Measurements from ENCODE around the gene ATP11A. TPM values are rescaled to one million over a fixed set of nuclear protein-coding genes. Genes with fewer than 3 reads are reported as not detected.

ATP11A gene
- total RNA-seq, 1 donor from 2014 or later, result 109 TPM

DNA sequence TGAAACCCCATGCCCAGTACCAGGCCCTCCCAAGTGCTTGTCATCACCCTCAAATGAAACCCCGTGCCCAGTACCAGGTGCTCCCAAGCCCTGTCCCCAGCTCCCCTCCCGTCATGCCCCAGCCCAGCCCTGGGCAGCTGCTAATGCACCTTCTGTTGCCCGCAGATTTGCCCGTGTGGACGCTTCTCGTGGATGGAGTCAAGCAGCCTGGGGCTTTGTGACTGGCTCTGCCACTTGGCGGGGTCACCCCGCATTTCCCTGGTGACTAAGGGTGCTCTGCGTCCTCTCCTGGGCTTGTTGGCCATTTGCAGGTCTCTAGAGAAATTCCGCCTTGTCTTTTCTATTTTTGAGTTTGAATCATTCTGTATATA lies 82.7 kb downstream of the ATP11A start:
- H3K36me3 Mint-ChIP-seq (ENCODE audit: insufficient read depth), result peaks cover 5% of the 10 kb centered on the region
- H3K27ac Mint-ChIP-seq, result no peak overlapping the region
- H3K4me1 Mint-ChIP-seq (ENCODE audit: low read depth), result peaks cover 24% of the 10 kb centered on the region

DNA sequence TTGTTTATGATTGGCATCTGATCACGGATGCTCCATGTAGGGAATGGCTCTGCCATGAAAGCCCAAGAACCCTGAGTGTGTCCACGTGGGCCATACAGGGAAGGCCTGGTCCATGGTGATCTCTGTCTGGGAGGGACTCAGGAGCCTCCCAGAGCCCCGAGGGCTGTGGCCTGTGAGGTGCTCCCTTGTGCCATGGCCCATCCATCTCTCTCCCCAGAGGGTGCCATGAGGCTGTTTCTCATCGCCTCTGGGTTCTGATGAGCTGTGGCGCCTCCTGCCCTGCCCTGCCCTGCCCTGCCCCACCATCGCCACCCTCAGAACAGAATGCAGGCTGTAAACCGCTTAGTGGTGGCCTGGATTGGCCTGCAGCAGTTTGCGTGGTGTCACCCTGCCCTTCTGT lies 83.1 kb downstream of the ATP11A start:
- H3K4me1 Mint-ChIP-seq (ENCODE audit: low read depth), result peaks cover 24% of the 10 kb centered on the region
- H3K36me3 Mint-ChIP-seq (ENCODE audit: insufficient read depth), result peaks cover 6% of the 10 kb centered on the region
- H3K9me3 Mint-ChIP-seq (ENCODE audit: low read depth), result no peaks in the 10 kb centered on the region
- no peak overlapping the region for H3K27ac Mint-ChIP-seq
- H3K4me3 Mint-ChIP-seq (ENCODE audit: low read depth), result no peak overlapping the region
- no peaks in the 10 kb centered on the region for H3K27me3 Mint-ChIP-seq
- DNase-seq (ENCODE audit: low spot score, unreplicated experiment), result no peak
- TF ChIP-seq, protein P1, sequence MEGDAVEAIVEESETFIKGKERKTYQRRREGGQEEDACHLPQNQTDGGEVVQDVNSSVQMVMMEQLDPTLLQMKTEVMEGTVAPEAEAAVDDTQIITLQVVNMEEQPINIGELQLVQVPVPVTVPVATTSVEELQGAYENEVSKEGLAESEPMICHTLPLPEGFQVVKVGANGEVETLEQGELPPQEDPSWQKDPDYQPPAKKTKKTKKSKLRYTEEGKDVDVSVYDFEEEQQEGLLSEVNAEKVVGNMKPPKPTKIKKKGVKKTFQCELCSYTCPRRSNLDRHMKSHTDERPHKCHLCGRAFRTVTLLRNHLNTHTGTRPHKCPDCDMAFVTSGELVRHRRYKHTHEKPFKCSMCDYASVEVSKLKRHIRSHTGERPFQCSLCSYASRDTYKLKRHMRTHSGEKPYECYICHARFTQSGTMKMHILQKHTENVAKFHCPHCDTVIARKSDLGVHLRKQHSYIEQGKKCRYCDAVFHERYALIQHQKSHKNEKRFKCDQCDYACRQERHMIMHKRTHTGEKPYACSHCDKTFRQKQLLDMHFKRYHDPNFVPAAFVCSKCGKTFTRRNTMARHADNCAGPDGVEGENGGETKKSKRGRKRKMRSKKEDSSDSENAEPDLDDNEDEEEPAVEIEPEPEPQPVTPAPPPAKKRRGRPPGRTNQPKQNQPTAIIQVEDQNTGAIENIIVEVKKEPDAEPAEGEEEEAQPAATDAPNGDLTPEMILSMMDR (IDR thresholded peaks at IDR 0.05; ENCODE audit: unreplicated experiment), result no peak

More for the DNA sequence above, 82.7 kb downstream of the ATP11A start:
- no peak for DNase-seq (ENCODE audit: low spot score, unreplicated experiment)
- no peaks in the 10 kb centered on the region for H3K9me3 Mint-ChIP-seq (ENCODE audit: low read depth)
- H3K27me3 Mint-ChIP-seq, result no peaks in the 10 kb centered on the region
- no peak overlapping the region for H3K4me3 Mint-ChIP-seq (ENCODE audit: low read depth)
- TF ChIP-seq, protein P1 (IDR thresholded peaks at IDR 0.05; ENCODE audit: unreplicated experiment), result no peak

DNA sequence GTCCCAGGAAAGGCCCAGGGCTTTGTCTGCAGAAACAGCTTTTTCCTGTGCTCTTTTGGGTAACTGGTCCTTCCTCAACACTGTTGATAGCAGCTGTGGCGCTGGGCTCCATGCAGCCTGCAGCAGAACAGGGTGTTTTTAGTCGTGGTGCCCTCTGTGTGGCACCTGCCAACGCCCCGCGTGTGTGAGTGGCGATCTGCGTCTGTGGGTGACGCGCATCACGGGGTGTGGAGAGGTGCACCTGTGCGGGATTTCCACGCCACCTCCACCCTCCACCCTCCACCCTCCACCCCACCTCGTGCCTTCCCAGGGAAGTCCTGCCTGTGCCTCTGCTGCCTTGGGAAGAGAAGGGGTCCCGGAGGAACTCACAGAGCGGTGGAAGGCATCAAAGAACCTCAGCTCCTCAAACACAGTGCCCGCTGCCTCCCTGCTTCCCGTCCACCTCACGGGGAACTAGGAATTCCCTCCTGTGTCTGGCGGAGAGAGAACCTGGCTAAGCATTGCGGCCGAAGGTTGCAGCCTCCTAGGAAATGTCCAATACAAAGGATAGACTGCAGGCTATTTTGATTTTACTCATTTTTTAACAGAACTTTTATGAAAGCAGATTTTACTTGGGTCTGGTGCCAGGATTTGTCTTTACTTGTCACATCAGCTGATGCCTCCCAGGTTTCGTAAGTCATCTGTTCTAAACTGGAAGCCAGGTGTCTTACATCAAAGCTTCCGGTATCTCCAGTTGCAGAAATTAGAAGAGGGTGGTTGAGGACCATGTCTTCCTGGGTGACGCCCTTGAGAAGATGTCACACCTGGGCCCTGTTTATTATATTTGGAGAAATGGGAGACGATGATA lies 84.0 kb downstream of the ATP11A start:
- Mint-ChIP-seq H3K4me1 (ENCODE audit: low read depth) (peaks cover 23% of the 10 kb centered on the region), H3K27me3 (no peaks in the 10 kb centered on the region), H3K36me3 (ENCODE audit: insufficient read depth) (peaks cover 8% of the 10 kb centered on the region), H3K9me3 (ENCODE audit: low read depth) (no peaks in the 10 kb centered on the region), H3K27ac (peak overlapping the region; percentile 35), H3K4me3 (ENCODE audit: low read depth) (no peak overlapping the region)
- TF ChIP-seq, protein P1 (IDR thresholded peaks at IDR 0.05; ENCODE audit: unreplicated experiment), result no peak
- DNase-seq (ENCODE audit: low spot score, unreplicated experiment), result no peak

DNA sequence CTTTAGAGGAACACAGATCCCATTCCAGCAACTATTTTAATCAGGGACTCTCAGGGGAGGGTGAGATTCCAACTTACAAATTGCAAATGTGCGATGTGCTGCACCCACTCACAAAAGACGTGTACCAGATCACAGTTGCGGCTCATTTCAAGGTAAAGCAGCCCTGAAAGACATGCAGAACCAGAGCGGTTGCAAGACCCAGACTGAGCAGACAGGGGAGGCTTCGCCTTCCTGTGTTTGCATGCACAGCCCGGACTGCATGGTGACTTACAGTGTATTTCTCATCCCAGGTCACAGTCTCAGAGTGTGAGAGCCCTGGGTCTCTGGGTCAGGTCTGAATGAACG lies 84.6 kb downstream of the ATP11A start:
- Mint-ChIP-seq H3K27ac (peak overlapping the region; percentile 35), H3K4me3 (ENCODE audit: low read depth) (no peak overlapping the region), H3K27me3 (no peaks in the 10 kb centered on the region), H3K36me3 (ENCODE audit: insufficient read depth) (peaks cover 8% of the 10 kb centered on the region), H3K9me3 (ENCODE audit: low read depth) (no peaks in the 10 kb centered on the region), H3K4me1 (ENCODE audit: low read depth) (peaks cover 23% of the 10 kb centered on the region)
- TF ChIP-seq, protein P1 (IDR thresholded peaks at IDR 0.05; ENCODE audit: unreplicated experiment), result no peak
- DNase-seq (ENCODE audit: low spot score, unreplicated experiment), result no peak

DNA sequence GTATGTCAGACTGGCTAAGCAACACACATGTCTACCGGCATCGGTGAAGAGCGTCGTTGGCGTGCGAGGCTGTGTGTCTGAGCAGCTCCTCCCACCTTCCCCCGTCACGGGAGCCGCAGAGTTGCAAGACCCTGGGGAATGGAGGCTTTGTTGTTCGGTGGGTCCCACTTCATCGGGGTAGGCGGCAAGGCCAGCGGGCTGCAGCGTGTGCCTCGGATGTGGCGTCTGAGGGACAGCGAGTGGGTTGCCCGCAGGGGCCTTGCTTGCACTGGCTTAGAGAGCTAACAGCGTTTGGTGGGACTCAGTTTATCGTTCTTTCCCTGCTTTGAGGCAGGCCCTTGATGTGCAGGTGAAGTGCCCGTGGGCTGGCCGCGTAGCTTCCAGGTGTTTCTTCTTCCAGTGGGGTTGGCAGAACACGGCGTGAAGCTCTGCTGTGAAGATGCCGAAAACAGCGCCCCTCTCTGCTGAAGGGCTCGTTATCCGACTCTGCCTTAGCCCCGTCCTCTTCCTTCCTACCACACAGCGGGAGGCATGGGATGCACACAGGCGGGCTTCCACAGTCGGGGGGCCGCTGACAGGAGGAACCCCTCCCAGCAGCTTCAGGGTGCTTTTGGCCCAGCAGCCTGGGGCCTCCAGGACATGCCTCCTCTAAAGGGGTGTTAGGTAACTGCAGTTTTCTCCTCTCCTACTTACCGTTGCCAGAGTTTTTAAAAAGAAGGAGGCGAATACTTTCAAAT lies 85.2 kb downstream of the ATP11A start:
- no peaks in the 10 kb centered on the region for H3K9me3 Mint-ChIP-seq (ENCODE audit: low read depth)
- H3K27me3 Mint-ChIP-seq, result no peaks in the 10 kb centered on the region
- TF ChIP-seq, protein P1 (IDR thresholded peaks at IDR 0.05; ENCODE audit: unreplicated experiment), result no peak
- DNase-seq (ENCODE audit: low spot score, unreplicated experiment), result no peak
- peaks cover 22% of the 10 kb centered on the region for H3K4me1 Mint-ChIP-seq (ENCODE audit: low read depth)
- no peak overlapping the region for H3K4me3 Mint-ChIP-seq (ENCODE audit: low read depth)
- peaks cover 8% of the 10 kb centered on the region for H3K36me3 Mint-ChIP-seq (ENCODE audit: insufficient read depth)
- no peak overlapping the region for H3K27ac Mint-ChIP-seq
